ENCODE data around the gene UGT1A3. TPM values are rescaled to one million over a fixed set of nuclear protein-coding genes. Genes with fewer than 3 reads are reported as not detected.

UGT1A3 gene
- total and polyA plus RNA-seq, 2 experiments from 2014 or later, result not detected

GRCh38 chr2:233818639-233819621 is 90.1 kb downstream of the UGT1A3 start:
- no peak overlapping the region for H3K4me2 ChIP-seq
- no peak overlapping the region for H3K4me3 ChIP-seq
- H3K79me2 ChIP-seq, result no peaks in the 10 kb centered on the region
- no peaks in the 10 kb centered on the region for H3K36me3 ChIP-seq (replicated peaks; ENCODE audit: insufficient read depth, low read depth)
- 89% methylated on average over 16 of the region's 17 CpGs for WGBS (ENCODE audit: low lambda C conversion rate, missing lambda C conversion rate)
- no peak overlapping the region for H2AFZ ChIP-seq
- no peaks in the 10 kb centered on the region for H3K9me3 ChIP-seq (ENCODE audit: low read depth)
- no peak for DNase-seq (ENCODE audit: low spot score)
- TF ChIP-seq, protein P1, sequence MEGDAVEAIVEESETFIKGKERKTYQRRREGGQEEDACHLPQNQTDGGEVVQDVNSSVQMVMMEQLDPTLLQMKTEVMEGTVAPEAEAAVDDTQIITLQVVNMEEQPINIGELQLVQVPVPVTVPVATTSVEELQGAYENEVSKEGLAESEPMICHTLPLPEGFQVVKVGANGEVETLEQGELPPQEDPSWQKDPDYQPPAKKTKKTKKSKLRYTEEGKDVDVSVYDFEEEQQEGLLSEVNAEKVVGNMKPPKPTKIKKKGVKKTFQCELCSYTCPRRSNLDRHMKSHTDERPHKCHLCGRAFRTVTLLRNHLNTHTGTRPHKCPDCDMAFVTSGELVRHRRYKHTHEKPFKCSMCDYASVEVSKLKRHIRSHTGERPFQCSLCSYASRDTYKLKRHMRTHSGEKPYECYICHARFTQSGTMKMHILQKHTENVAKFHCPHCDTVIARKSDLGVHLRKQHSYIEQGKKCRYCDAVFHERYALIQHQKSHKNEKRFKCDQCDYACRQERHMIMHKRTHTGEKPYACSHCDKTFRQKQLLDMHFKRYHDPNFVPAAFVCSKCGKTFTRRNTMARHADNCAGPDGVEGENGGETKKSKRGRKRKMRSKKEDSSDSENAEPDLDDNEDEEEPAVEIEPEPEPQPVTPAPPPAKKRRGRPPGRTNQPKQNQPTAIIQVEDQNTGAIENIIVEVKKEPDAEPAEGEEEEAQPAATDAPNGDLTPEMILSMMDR (IDR thresholded peaks at IDR 0.05; ENCODE audit: poor library complexity), result no peak
- TF ChIP-seq EZH2 (IDR thresholded peaks at IDR 0.05; ENCODE audit: borderline replicate concordance), result no peak
- TF ChIP-seq EZH2phosphoT487 (IDR thresholded peaks at IDR 0.05; ENCODE audit: low read depth, severe bottlenecking, unreplicated experiment), result no peak
- H3K4me1 ChIP-seq (ENCODE audit: insufficient read depth), result peaks cover 10% of the 10 kb centered on the region
- no peaks in the 10 kb centered on the region for H3K27me3 ChIP-seq
- H4K20me1 ChIP-seq (ENCODE audit: insufficient read depth, poor library complexity, severe bottlenecking), result no peaks in the 10 kb centered on the region
- H3K9me2 ChIP-seq (replicated peaks; ENCODE audit: insufficient read depth), result no peaks in the 10 kb centered on the region
- H3K27ac ChIP-seq, result no peak overlapping the region

GRCh38 chr2:233819884-233820773 is 91.3 kb downstream of the UGT1A3 start:
- no peak overlapping the region for H3K4me3 ChIP-seq
- H3K9me2 ChIP-seq (replicated peaks; ENCODE audit: insufficient read depth), result no peaks in the 10 kb centered on the region
- H4K20me1 ChIP-seq (ENCODE audit: insufficient read depth, poor library complexity, severe bottlenecking), result no peaks in the 10 kb centered on the region
- H3K36me3 ChIP-seq (replicated peaks; ENCODE audit: insufficient read depth, low read depth), result no peaks in the 10 kb centered on the region
- DNase-seq (ENCODE audit: low spot score), result no peak
- H2AFZ ChIP-seq, result no peak overlapping the region
- H3K79me2 ChIP-seq, result no peaks in the 10 kb centered on the region
- peaks cover 10% of the 10 kb centered on the region for H3K4me1 ChIP-seq (ENCODE audit: insufficient read depth)
- 94% methylated on average over 18 of the region's 18 CpGs for whole genome bisulfite sequencing (ENCODE audit: low lambda C conversion rate, missing lambda C conversion rate)
- TF ChIP-seq EZH2 (IDR thresholded peaks at IDR 0.05; ENCODE audit: borderline replicate concordance), result no peak
- TF ChIP-seq, protein P1 (IDR thresholded peaks at IDR 0.05; ENCODE audit: poor library complexity), result no peak
- TF ChIP-seq EZH2phosphoT487 (IDR thresholded peaks at IDR 0.05; ENCODE audit: low read depth, severe bottlenecking, unreplicated experiment), result no peak
- no peak overlapping the region for H3K4me2 ChIP-seq
- H3K27me3 ChIP-seq, result no peaks in the 10 kb centered on the region
- no peaks in the 10 kb centered on the region for H3K9me3 ChIP-seq (ENCODE audit: low read depth)
- no peak overlapping the region for H3K27ac ChIP-seq

DNA sequence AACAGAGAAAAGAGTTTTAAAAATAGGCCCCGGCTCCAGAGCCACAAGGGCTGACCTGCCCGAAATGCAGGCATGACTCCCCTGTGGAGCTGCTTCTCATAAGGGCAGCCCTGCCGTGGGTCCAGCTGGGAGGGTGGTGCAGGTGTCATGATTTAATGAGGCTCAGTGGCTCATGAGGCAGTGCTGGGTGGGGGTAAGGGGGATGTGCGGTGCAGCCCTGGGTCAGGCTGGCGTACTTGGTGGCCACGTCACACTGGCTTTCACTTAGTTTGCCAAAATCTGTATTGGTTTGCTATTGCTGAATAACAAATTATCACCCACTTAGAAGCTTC is 91.9 kb downstream of the UGT1A3 start:
- Histone ChIP-seq H3K4me3 (no peak overlapping the region), H4K20me1 (ENCODE audit: insufficient read depth, poor library complexity, severe bottlenecking) (no peaks in the 10 kb centered on the region), H3K9me3 (ENCODE audit: low read depth) (no peaks in the 10 kb centered on the region), H3K27me3 (no peaks in the 10 kb centered on the region), H3K4me1 (ENCODE audit: insufficient read depth) (peaks cover 10% of the 10 kb centered on the region), H3K36me3 (replicated peaks; ENCODE audit: insufficient read depth, low read depth) (no peaks in the 10 kb centered on the region), H3K4me2 (no peak overlapping the region), H3K27ac (no peak overlapping the region), H2AFZ (no peak overlapping the region), H3K9me2 (replicated peaks; ENCODE audit: insufficient read depth) (no peaks in the 10 kb centered on the region), H3K79me2 (no peaks in the 10 kb centered on the region)
- WGBS (ENCODE audit: low lambda C conversion rate, missing lambda C conversion rate), result 90% methylated on average over 6 of the region's 6 CpGs
- no peak for DNase-seq (ENCODE audit: low spot score)
- TF ChIP-seq EZH2 (IDR thresholded peaks at IDR 0.05; ENCODE audit: borderline replicate concordance) (no peak), EZH2phosphoT487 (IDR thresholded peaks at IDR 0.05; ENCODE audit: low read depth, severe bottlenecking, unreplicated experiment) (no peak)
- TF ChIP-seq, protein P1 (IDR thresholded peaks at IDR 0.05; ENCODE audit: poor library complexity), result no peak
